ENCODE measurements around the gene GALNT8. TPM values are rescaled to one million over a fixed set of nuclear protein-coding genes. Genes with fewer than 3 reads are reported as not detected.
"Not testable (repeated sequence)": the region's sequence is repeated elsewhere in the genome, so short reads cannot be mapped to it uniquely, and the experiment has no call there.

The GALNT8 gene
- total and polyA plus RNA-seq, 2 experiments from 2014 or later, result 3.8 to 7.7 TPM

GRCh38 chr12:4745249-4745648 lies 25.0 kb downstream of the GALNT8 start (continued):
- TF ChIP-seq REST (IDR thresholded peaks at IDR 0.05; ENCODE audit: unreplicated experiment) (no peak), EZH2 (IDR thresholded peaks at IDR 0.05; ENCODE audit: low read depth, unreplicated experiment) (no peak), POLR2AphosphoS5 (IDR thresholded peaks at IDR 0.05; ENCODE audit: low read depth) (no peak), NANOG (IDR thresholded peaks at IDR 0.05; ENCODE audit: borderline replicate concordance) (no peak)

- not testable (repeated sequence) for H3K4me1 Mint-ChIP-seq; H3F3A ChIP-seq (replicated peaks; ENCODE audit: low read depth); H2AFZ ChIP-seq; H3K4me3 Mint-ChIP-seq; H3K27ac Mint-ChIP-seq; H3K79me2 ChIP-seq (replicated peaks; ENCODE audit: insufficient read depth); H3K27me3 ChIP-seq (ENCODE audit: insufficient read depth); H4K20me1 ChIP-seq (replicated peaks; ENCODE audit: insufficient read depth); H3K4me1 ChIP-seq (ENCODE audit: insufficient read depth); H3K36me3 ChIP-seq (ENCODE audit: insufficient read depth); DNase-seq (ENCODE audit: low spot score); H3K27ac ChIP-seq (ENCODE audit: low read depth); H3K4me3 ChIP-seq; H3K9me2 ChIP-seq (ENCODE audit: insufficient read depth); H3K4me2 ChIP-seq; ATAC-seq; H3K27me3 Mint-ChIP-seq (ENCODE audit: insufficient read depth, low read depth, poor library complexity); H3K9me3 Mint-ChIP-seq; H3K36me3 Mint-ChIP-seq (ENCODE audit: low read depth)
Observed at GRCh38 chr12:4751654-4752053, 31.5 kb downstream of the GALNT8 start.

- no peak for TF ChIP-seq CREB1 (CRISPR knock-in tag; IDR thresholded peaks at IDR 0.05; ENCODE audit: low read depth)
- TF ChIP-seq CTCF (conservative IDR thresholded peaks at IDR 0.05; ENCODE audit: low read depth in 2 of 2), result peak; percentile 9 to 26; a peak in 2 of 4 replicates
- TF ChIP-seq ZNF462 (CRISPR knock-in tag; IDR thresholded peaks at IDR 0.05), result no peak
- H3K27ac Mint-ChIP-seq, result no peak overlapping the region
- H3K4me3 Mint-ChIP-seq, result no peak overlapping the region
- H3K27me3 Mint-ChIP-seq (ENCODE audit: insufficient read depth, low read depth, poor library complexity), result peaks cover 2% of the 10 kb centered on the region
- no peaks in the 10 kb centered on the region for H3K9me3 Mint-ChIP-seq
- no peak overlapping the region; the same call in 1 of the 2 replicates for H2AFZ ChIP-seq
- no peaks in the 10 kb centered on the region for H3F3A ChIP-seq (replicated peaks; ENCODE audit: low read depth)
- peaks cover 3% of the 10 kb centered on the region; the same call in 1 of the 3 replicates for H3K36me3 Mint-ChIP-seq (ENCODE audit: low read depth)
- H3K36me3 ChIP-seq (ENCODE audit: insufficient read depth), result no peaks in the 10 kb centered on the region
- no peaks in the 10 kb centered on the region for H3K79me2 ChIP-seq (replicated peaks; ENCODE audit: insufficient read depth)
- ATAC-seq (no peak), DNase-seq (ENCODE audit: low spot score) (no peak)
- no peaks in the 10 kb centered on the region for H3K27me3 ChIP-seq (ENCODE audit: insufficient read depth)
- no peaks in the 10 kb centered on the region for H3K9me2 ChIP-seq (ENCODE audit: insufficient read depth)
- H3K27ac ChIP-seq (ENCODE audit: low read depth), result no peak overlapping the region
- H3K4me2 ChIP-seq, result no peak overlapping the region
- H4K20me1 ChIP-seq (replicated peaks; ENCODE audit: insufficient read depth), result no peaks in the 10 kb centered on the region
- H3K4me1 ChIP-seq (ENCODE audit: insufficient read depth), result peaks cover 7% of the 10 kb centered on the region; the same call in 1 of the 2 replicates
- H3K4me1 Mint-ChIP-seq, result peaks cover 11% of the 10 kb centered on the region
- H3K4me3 ChIP-seq, result no peak overlapping the region
Observed at GRCh38 chr12:4762773-4763172, 42.6 kb downstream of the GALNT8 start.
